Uterus (tissue), 4 donors: ENCODE measurements around the gene HIPK2. TPM values are rescaled to one million over a fixed set of nuclear protein-coding genes. Genes with fewer than 3 reads are reported as not detected.

Experiments
- DNase-seq, 2 donors: peaks; one replicate each; pipeline ENCODE4 v3.0.0-alpha.2; 2019 to 2020
- H3K27ac ChIP-seq, 2 donors: fragments of 200-600 bp; sonication (generic); 1 replicate in 1 of 2; 2 replicates in 1 of 2; pipeline ENCODE4 v1.5.1; 2016 to 2018
- H3K27me3 ChIP-seq, 2 donors: fragments of 200-600 bp; sonication (generic); one replicate each; pipeline ENCODE4 v1.5.1; 2018 to 2019; ENCODE audit warnings: control low read depth in 1 of 2
- H3K36me3 ChIP-seq, 2 donors: fragments of 200-600 bp; sonication (generic); one replicate each; pipeline ENCODE4 v1.5.1; 2019; ENCODE audit warnings: control low read depth in 1 of 2
- H3K4me1 ChIP-seq, 2 donors: fragments of 200-600 bp; sonication (generic); one replicate each; pipeline ENCODE4 v1.5.1; 2018 to 2019; ENCODE audit warnings: control low read depth in 1 of 2
- H3K4me3 ChIP-seq, 2 donors: fragments of 200-600 bp; sonication (generic); 1 replicate in 1 of 2; 2 replicates in 1 of 2; pipeline ENCODE4 v1.5.1; 2018 to 2019; ENCODE audit warnings: mild to moderate bottlenecking in 1 of 2
- H3K9me3 ChIP-seq, 2 donors: fragments of 200-600 bp; sonication (generic); one replicate each; pipeline ENCODE4 v1.5.1; 2019; ENCODE audit warnings: control low read depth in 1 of 2
- CTCF ChIP-seq, 4 experiments: fragments of 200-600 bp in 2 of 4; fragments of 450-650 bp in 2 of 4; sonication (generic) in 2 of 4; IDR thresholded peaks; one replicate each; pipeline ENCODE4 v1.5.1; 2016 to 2019; ENCODE audit warnings: antibody characterized with exemption in 4 of 4, mild to moderate bottlenecking in 2 of 4, moderate library complexity in 1 of 4
- POLR2A ChIP-seq, 2 donors: fragments of 450-650 bp; IDR thresholded peaks; one replicate each; pipeline ENCODE4 v1.6.1; 2016; ENCODE audit warnings: antibody characterized with exemption in 2 of 2, mild to moderate bottlenecking in 1 of 2, moderate library complexity in 1 of 2
- intact Hi-C: fragments of 100-400 bp; cut with DNase I; formaldehyde crosslinking; loops from one replicate; pipeline ENCODE4 v1.15.1; 2023; ENCODE audit warnings: low total_unique reads
- total RNA-seq, 4 donors: library from RNA; depleted of rRNA in 3 of 4; stranded (reverse); fragments of >200 nt in 3 of 4; gene quantifications; one replicate each; pipeline versions ENCODE4 v1.1.0 to v1.2.4, GENCODE V29; 2014 to 2023
- donor health status: DM: yes; HTN: yes; CAD: no.

Gene HIPK2
- total RNA-seq, 4 donors from 2014 or later, result 9.4 to 65.8 (median 19.2) TPM

- TF ChIP-seq POLR2A (IDR thresholded peaks at IDR 0.05) (no peak), CTCF (IDR thresholded peaks at IDR 0.05) (no peak)
- Histone ChIP-seq H3K4me3 (no peak overlapping the region), H3K9me3 (no peaks in the 10 kb centered on the region), H3K4me1 (no peaks in the 10 kb centered on the region), H3K27me3 (no peaks in the 10 kb centered on the region), H3K36me3 (no peaks in the 10 kb centered on the region), H3K27ac (no peak overlapping the region)
- intact Hi-C loops, result no loop called here
- DNase-seq, result no peak
Measured at GRCh38 chr7:139669106-139670061, 108.4 kb downstream of the HIPK2 start.

GRCh38 chr7:139667377-139667776 is 110.4 kb downstream of the HIPK2 start:
- no peak overlapping the region for H3K4me3 ChIP-seq
- H3K27me3 ChIP-seq, result no peaks in the 10 kb centered on the region
- no peaks in the 10 kb centered on the region for H3K36me3 ChIP-seq
- no peaks in the 10 kb centered on the region for H3K4me1 ChIP-seq
- intact Hi-C loops, result no loop called here
- H3K9me3 ChIP-seq, result no peaks in the 10 kb centered on the region
- H3K27ac ChIP-seq, result no peak overlapping the region
- DNase-seq, result no peak
- TF ChIP-seq POLR2A (IDR thresholded peaks at IDR 0.05) (no peak), CTCF (IDR thresholded peaks at IDR 0.05) (no peak)

- Histone ChIP-seq H3K9me3 (no peaks in the 10 kb centered on the region), H3K27ac (no peak overlapping the region), H3K36me3 (no peaks in the 10 kb centered on the region), H3K4me1 (no peaks in the 10 kb centered on the region), H3K4me3 (no peak overlapping the region), H3K27me3 (no peaks in the 10 kb centered on the region)
- DNase-seq, result no peak
- intact Hi-C loops, result no loop called here
- TF ChIP-seq POLR2A (IDR thresholded peaks at IDR 0.05) (no peak), CTCF (IDR thresholded peaks at IDR 0.05) (no peak)
Measured at GRCh38 chr7:139666501-139666900, 111.3 kb downstream of the HIPK2 start.

- no peaks in the 10 kb centered on the region for H3K9me3 ChIP-seq
- no peak overlapping the region for H3K4me3 ChIP-seq
- H3K4me1 ChIP-seq, result no peaks in the 10 kb centered on the region
- no peaks in the 10 kb centered on the region for H3K27me3 ChIP-seq
- H3K27ac ChIP-seq, result no peak overlapping the region
- H3K36me3 ChIP-seq, result no peaks in the 10 kb centered on the region
- DNase-seq, result no peak
- no peak for TF ChIP-seq POLR2A (IDR thresholded peaks at IDR 0.05)
- no peak for TF ChIP-seq CTCF (IDR thresholded peaks at IDR 0.05)
- intact Hi-C loops, result no loop called here
Measured at GRCh38 chr7:139664434-139664833, 113.4 kb downstream of the HIPK2 start.

GRCh38 chr7:139663608-139664177 is 114.1 kb downstream of the HIPK2 start:
- Histone ChIP-seq H3K4me3 (no peak overlapping the region), H3K27me3 (no peaks in the 10 kb centered on the region), H3K36me3 (no peaks in the 10 kb centered on the region), H3K4me1 (no peaks in the 10 kb centered on the region), H3K27ac (no peak overlapping the region), H3K9me3 (no peaks in the 10 kb centered on the region)
- TF ChIP-seq CTCF (IDR thresholded peaks at IDR 0.05), result no peak
- no peak for TF ChIP-seq POLR2A (IDR thresholded peaks at IDR 0.05)
- no peak for DNase-seq
- intact Hi-C loops, result no loop called here
